Lower leg skin (tissue), 4 donors: ENCODE data around the gene SLC44A5. TPM values are rescaled to one million over a fixed set of nuclear protein-coding genes. Genes with fewer than 3 reads are reported as not detected.

Experiments
- DNase-seq, 2 donors: peaks; one replicate each; pipeline ENCODE4 v3.0.0-alpha.2; 2019; ENCODE audit warnings: low spot score in 2 of 2
- H3K4me3 ChIP-seq: fragments of 200-600 bp; sonication (generic); 2 replicates; pipeline ENCODE4 v1.5.1; 2017; ENCODE audit warnings: mild to moderate bottlenecking, low read depth; ENCODE audit not compliant: poor library complexity, severe bottlenecking
- CTCF ChIP-seq, 3 donors: fragments of 450-650 bp; IDR thresholded peaks; one replicate each; pipeline ENCODE4 v1.5.1; 2016; ENCODE audit warnings: antibody characterized with exemption in 3 of 3, mild to moderate bottlenecking in 3 of 3, moderate library complexity in 2 of 3
- POLR2A ChIP-seq, 2 donors: fragments of 450-650 bp; IDR thresholded peaks; one replicate each; pipeline ENCODE4 v1.6.1; 2016 to 2017; ENCODE audit warnings: antibody characterized with exemption in 2 of 2, mild to moderate bottlenecking in 1 of 2, moderate library complexity in 1 of 2
- WGBS, 2 donors: methylation state at CpG; one replicate each; pipeline ENCODE4 v1.1.5; 2018; 5-methylcytosine and 5-hydroxymethylcytosine counted together
- intact Hi-C: fragments of 100-400 bp; cut with DNase I; formaldehyde crosslinking; loops from one replicate; pipeline ENCODE4 v1.15.0; 2023; ENCODE audit warnings: low total_unique reads
- total RNA-seq, 4 donors: library from RNA; depleted of rRNA; stranded (reverse); fragments of >200 nt; gene quantifications; one replicate each; pipeline ENCODE4 v1.1.0, GENCODE V29; 2016

The SLC44A5 gene
- total RNA-seq, 4 donors from 2014 or later = 0.39 to 25.4 (median 7.7) TPM

- intact Hi-C loops = no loop called here
- no peak overlapping the region for H3K4me3 ChIP-seq
- no peak for DNase-seq
- TF ChIP-seq POLR2A (IDR thresholded peaks at IDR 0.05) (no peak), CTCF (IDR thresholded peaks at IDR 0.05) (no peak)
These were observed 51.1 kb downstream of the SLC44A5 start for GRCh38 chr1:75559800-75560199.

GRCh38 chr1:75559136-75559535 lies 51.8 kb downstream of the SLC44A5 start:
- 72 to 82% methylated on average over 2 of the region's 2 CpGs for WGBS, 2 donors
- intact Hi-C loops = no loop called here
- TF ChIP-seq CTCF (IDR thresholded peaks at IDR 0.05) (no peak), POLR2A (IDR thresholded peaks at IDR 0.05) (no peak)
- no peak overlapping the region for H3K4me3 ChIP-seq
- DNase-seq = no peak

GRCh38 chr1:75554870-75555269 lies 56.0 kb downstream of the SLC44A5 start:
- no peak for DNase-seq
- no peak for TF ChIP-seq CTCF (IDR thresholded peaks at IDR 0.05)
- no peak for TF ChIP-seq POLR2A (IDR thresholded peaks at IDR 0.05)
- H3K4me3 ChIP-seq = no peak overlapping the region
- 78 to 79% methylated on average over 1 of the region's 1 CpG for WGBS, 2 donors
- intact Hi-C loops = no loop called here

- intact Hi-C loops = no loop called here
- no peak for DNase-seq
- TF ChIP-seq CTCF (IDR thresholded peaks at IDR 0.05) (no peak), POLR2A (IDR thresholded peaks at IDR 0.05) (no peak)
- H3K4me3 ChIP-seq = no peak overlapping the region
- WGBS, 2 donors = 85 to 86% methylated on average over 2 of the region's 2 CpGs
These were observed 56.7 kb downstream of the SLC44A5 start for GRCh38 chr1:75554181-75554580.

- no peak for DNase-seq
- no peak overlapping the region for H3K4me3 ChIP-seq
- intact Hi-C loops = no loop called here
- no peak for TF ChIP-seq POLR2A (IDR thresholded peaks at IDR 0.05)
- no peak for TF ChIP-seq CTCF (IDR thresholded peaks at IDR 0.05)
These were observed 60.4 kb downstream of the SLC44A5 start for GRCh38 chr1:75550559-75550958.

GRCh38 chr1:75548721-75549480 lies 62.0 kb downstream of the SLC44A5 start:
- 73 to 78% methylated on average over 3 of the region's 3 CpGs for WGBS, 2 donors

More at GRCh38 chr1:75548721-75549480, 62.0 kb downstream of the SLC44A5 start:
- no peak for DNase-seq
- no peak overlapping the region for H3K4me3 ChIP-seq
- TF ChIP-seq POLR2A (IDR thresholded peaks at IDR 0.05) (no peak), CTCF (IDR thresholded peaks at IDR 0.05) (no peak)
- intact Hi-C loops = no loop called here
